Activated effector memory CD4-positive, alpha-beta T cell treated with anti-CD3 and anti-CD28 coated beads, Interleukin-2, amount 50 U/mL, for 16 hours (primary cell): ENCODE data around the gene PLPP1.

Experiments used
- DNase-seq: peaks from one replicate; pipeline ENCODE4 v3.0.0-alpha.2; 2020

Gene PLPP1

DNA sequence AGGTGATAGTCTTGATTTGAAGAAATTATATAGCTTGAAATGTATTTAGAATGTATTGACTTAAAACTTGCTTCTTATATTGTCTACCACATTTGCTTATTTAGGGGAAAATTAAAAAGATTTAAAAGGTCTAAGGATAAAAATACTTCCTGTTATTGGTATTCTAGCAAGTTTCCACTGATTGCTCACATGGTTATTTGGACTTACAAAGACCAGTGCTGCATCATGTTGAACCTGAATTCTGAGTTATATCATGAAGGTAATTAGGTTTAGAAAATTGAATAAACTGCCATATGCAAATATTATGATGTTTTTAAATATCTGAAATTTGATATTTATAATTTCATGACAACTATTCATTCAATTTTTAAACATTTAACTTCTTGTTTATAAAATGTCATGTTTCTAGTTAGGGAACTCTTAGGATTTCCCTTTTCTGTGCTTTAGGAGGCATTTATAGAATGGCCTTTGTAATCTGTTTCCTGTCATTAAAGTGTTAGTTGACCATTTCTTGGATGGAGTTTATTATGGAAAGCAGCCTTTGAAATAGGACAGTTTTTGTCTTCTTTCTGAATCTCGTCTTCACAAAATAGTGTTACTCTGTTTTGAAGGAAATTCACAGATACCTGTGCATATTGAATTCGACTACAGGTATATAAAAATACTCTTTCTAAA is 141.1 kb downstream of the PLPP1 start:
- no peak for DNase-seq

DNA sequence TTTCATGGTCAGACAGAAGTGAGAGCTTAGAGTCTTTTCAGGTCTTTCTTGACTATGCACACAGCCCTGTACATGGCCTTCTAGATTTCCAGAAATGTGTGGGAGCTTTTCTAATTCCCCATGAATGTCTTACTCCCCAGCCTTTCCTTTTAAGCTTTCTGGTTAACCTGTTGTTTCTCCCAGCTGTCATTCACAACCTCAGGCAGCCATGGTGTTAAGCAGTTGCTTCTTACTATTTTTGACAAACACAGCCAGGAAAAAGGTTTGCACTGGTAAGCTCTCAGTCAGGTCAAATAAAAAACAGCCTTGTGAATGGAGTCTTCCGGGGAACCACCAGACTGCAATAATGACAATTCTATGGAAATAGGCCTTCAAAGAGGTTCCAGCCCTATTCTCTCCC is 142.1 kb downstream of the PLPP1 start:
- DNase-seq = no peak

DNA sequence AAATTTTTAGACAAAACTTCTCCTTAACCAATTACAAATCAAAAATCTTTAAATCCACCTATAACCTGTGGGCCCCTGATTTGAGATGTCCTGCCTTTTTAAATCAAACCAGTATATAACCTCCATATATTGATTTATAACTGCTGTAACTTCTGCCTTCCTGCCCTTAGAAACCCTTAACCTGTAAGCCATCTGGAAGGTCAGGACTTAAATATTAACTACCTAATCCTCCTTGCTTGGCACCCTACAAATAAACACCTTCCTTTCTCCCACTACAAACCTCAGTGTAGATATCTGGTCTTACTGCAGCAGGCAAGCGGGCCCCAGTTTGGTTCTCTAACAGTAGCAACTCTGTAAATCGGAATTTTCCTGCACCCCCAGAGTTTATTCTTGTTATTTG is 143.1 kb downstream of the PLPP1 start:
- DNase-seq = no peak

DNA sequence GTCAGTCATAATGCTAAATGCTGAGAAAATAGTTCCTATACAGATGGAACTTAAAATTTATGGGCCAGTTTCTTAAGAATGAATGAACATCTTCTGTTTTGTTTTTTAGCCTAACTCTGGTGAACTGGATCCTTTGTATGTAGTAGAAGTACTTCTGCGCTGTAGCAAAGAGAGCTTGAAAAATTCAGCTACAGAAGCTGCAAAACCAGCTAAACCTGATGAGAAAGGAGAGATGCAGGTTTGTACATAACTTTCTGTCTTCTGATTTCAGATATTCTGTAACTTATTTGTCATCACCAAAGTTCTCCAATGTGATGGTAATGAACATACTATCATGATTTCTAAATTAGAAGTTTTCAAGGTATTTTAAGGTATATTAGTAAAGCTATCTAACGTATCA is 146.9 kb downstream of the PLPP1 start:
- DNase-seq = no peak

DNA sequence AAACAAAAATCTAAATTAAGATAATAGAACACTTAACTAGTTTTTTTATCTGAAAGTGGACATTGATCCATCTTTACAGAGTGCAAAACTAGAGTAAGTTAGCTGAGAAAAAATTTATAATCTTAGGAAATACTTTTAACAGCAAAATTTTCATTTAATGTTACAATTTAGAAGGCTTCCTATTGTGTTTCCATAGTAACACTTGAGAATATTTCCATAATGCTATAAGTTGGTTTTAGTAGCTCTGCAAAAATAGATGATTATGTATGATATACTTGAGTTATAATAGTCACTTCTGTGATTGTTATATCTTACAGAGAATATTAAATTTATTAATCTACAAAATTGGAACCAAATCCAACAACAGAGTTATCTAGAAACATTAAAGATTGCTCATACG is 148.4 kb downstream of the PLPP1 start:
- no peak for DNase-seq

DNA sequence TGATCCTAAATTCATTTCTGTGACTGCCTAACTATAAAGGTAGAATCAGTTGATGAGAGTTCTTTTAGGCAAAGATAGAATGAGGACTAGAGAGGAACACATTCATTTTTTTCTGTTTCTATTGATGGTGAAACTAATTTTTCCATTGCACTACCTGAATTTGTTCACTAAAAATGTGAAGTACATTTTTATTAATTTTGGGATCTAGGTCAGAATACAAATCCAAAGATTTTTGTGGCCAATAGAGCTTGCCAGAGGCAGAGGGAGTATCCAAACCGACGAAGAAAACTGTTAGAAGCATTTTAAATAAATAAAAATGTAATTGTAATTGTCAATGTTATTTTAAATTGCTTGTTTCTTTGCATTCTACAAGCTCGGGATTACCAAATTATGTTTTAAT is 148.9 kb downstream of the PLPP1 start:
- DNase-seq = no peak

DNA sequence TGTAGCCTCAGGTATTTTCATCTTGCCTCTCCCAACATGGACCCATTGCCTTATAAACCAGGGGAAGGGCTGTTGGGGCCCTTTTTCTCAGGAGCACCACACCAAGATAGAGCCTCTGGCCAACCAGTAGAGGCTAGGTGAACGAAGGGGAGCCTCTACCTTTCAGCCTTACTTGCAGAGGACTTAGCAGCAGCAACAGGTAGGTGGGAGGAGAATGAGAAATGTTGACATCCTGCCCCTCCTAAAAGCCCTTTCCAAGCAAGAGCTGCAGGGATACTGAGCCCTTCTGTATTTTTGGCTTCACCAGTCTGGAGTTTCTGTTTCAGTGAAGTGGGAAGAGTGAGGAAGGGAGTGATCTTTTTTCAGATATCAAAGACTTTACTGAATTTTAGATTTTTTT is 149.5 kb downstream of the PLPP1 start:
- no peak for DNase-seq

DNA sequence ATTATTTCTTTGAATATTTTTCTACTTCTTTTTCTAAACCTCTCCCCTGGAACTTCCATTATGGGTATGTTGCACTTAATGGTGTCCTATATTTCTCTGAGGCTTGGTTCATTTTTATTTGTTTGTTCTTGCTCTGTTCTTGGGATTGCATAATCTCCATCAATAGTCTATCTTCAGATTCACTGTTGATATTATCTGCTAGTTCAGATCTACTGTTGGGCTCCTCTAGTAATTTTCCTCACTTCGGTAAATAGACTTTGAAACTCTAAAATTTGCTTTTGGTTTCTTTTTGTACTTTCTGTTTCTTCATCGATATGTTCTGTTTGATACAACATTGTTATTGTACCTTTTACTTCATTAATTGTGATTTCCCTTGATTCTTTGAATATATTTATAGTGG is 150.7 kb downstream of the PLPP1 start:
- DNase-seq = no peak

DNA sequence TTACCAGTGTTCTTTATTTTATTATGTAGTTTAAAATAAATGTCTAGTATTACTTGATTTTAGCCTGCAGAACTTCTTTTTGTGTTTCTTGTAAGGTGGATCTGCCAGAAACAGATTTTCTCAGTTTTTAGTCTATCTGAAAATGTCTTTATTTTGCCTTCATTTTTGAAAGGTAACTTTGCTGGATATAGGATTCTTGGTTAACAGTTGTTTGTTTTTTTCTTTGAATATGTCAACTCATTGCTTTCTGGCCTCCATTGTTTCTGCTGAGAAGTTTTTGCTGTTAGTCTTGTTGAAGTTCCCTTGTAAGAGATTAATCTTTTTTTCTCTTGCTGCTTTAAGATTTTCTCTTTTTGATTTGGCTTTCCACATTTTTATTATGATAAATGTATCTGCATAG is 151.5 kb downstream of the PLPP1 start:
- no peak for DNase-seq

DNA sequence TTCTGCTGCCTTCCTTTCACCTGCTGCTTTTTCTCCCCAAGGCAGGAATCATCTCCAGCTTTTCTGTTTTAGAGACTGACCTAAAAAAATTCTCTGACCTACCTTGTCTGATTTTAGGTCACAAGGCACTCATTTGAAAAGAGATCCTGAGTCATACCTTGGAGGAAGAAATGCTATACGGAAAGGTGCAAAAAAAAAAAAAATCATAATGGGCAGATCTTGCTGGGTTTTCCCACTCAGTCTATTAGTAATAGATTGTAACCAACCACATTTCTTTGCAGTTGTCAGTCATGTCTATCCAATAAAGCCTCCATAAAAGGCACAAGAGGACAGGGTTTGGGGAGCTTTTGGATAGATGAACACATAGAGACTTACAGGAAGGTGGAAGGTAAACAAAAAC is 157.0 kb downstream of the PLPP1 start:
- no peak for DNase-seq
